Testis (tissue), 2 donors: Measurements from ENCODE around the gene SLC26A8.

Experiments used
- CTCF ChIP-seq, 3 experiments: fragments of 450-650 bp in 2 of 3; fragments of 200-600 bp in 1 of 3; sonication (generic) in 1 of 3; IDR thresholded peaks; one replicate each; pipeline ENCODE4 v1.5.1; 2016 to 2019; ENCODE audit warnings: antibody characterized with exemption in 3 of 3, mild to moderate bottlenecking in 2 of 3, moderate library complexity in 1 of 3
- POLR2A ChIP-seq: fragments of 450-650 bp; IDR thresholded peaks from one replicate; pipeline ENCODE4 v1.6.1; 2017; ENCODE audit warnings: antibody characterized with exemption, mild to moderate bottlenecking, moderate library complexity

- TF ChIP-seq POLR2A (no peak), CTCF (IDR thresholded peaks at IDR 0.05) (no peak)
These were observed 50.7 kb downstream of the SLC26A8 start for GRCh38 chr6:35973670-35974222.
